HepG2 (cell line): Measurements from ENCODE around the gene ECD. TPM values are rescaled to one million over a fixed set of nuclear protein-coding genes. Genes with fewer than 3 reads are reported as not detected.

Experiments
- AFF4 ChIP-seq: sonication (generic); formaldehyde crosslinking; IDR thresholded peaks from 2 replicates; pipeline ENCODE4 v1.4.0; 2020; ENCODE audit warnings: missing genetic modification reagents
- BHLHE40 ChIP-seq: IDR thresholded peaks from 2 replicates; pipeline ENCODE4 v1.6.1; 2011; ENCODE audit warnings: low read length, improper control_type of control experiment
- ERF ChIP-seq: IDR thresholded peaks from 2 replicates; pipeline ENCODE4 v1.6.1; 2018; ENCODE audit warnings: missing biosample characterization, missing genetic modification reagents
- FOSL2 ChIP-seq: sonication (generic); formaldehyde crosslinking; IDR thresholded peaks from 2 replicates; pipeline ENCODE4 v1.4.0; 2020; ENCODE audit warnings: missing genetic modification reagents
- FOXA3 ChIP-seq: IDR thresholded peaks from 2 replicates; pipeline ENCODE4 v1.6.1; 2016; ENCODE audit warnings: missing genetic modification reagents, missing compliant biosample characterization
- HCFC1 ChIP-seq: fragments of 150-350 bp; IDR thresholded peaks from 2 replicates; pipeline ENCODE4 v1.6.1; 2014; ENCODE audit warnings: low read depth, low read length
- IRF2 ChIP-seq: IDR thresholded peaks from 2 replicates; pipeline ENCODE4 v1.6.1; 2018; ENCODE audit warnings: missing genetic modification reagents, missing compliant biosample characterization
- KDM4B ChIP-seq: sonication (generic); formaldehyde crosslinking; IDR thresholded peaks from 2 replicates; pipeline ENCODE4 v1.4.0; 2020; ENCODE audit warnings: missing genetic modification reagents
- LCORL ChIP-seq, 2 experiments: fragments of 450-650 bp in 1 of 2; sonication (generic) in 1 of 2; formaldehyde crosslinking in 1 of 2; IDR thresholded peaks; 2 replicates each; pipeline versions ENCODE4 v1.5.0 to v1.6.1; 2017 to 2020; ENCODE audit warnings: antibody characterized with exemption in 1 of 2, missing genetic modification reagents in 1 of 2
- MXD3 ChIP-seq: IDR thresholded peaks from 2 replicates; pipeline ENCODE4 v1.6.1; 2016; ENCODE audit warnings: mild to moderate bottlenecking, missing biosample characterization, missing genetic modification reagents
- MZF1 ChIP-seq: sonication (generic); formaldehyde crosslinking; IDR thresholded peaks from 2 replicates; pipeline ENCODE4 v1.8.1; 2023; ENCODE audit warnings: mild to moderate bottlenecking, missing genetic modification reagents, borderline replicate concordance
- NR2F6 ChIP-seq, 2 experiments: IDR thresholded peaks; 2 replicates each; pipeline ENCODE4 v1.6.1; 2016; ENCODE audit warnings: antibody characterized with exemption in 1 of 2, mild to moderate bottlenecking in 1 of 2
- NRL ChIP-seq: sonication (generic); formaldehyde crosslinking; IDR thresholded peaks from 2 replicates; pipeline ENCODE4 v1.5.0; 2020; ENCODE audit warnings: missing genetic modification reagents, mild to moderate bottlenecking, moderate library complexity, borderline replicate concordance
- RXRA ChIP-seq: sonication (generic); formaldehyde crosslinking; IDR thresholded peaks from 2 replicates; pipeline ENCODE4 v1.5.1; 2020; ENCODE audit warnings: missing genetic modification reagents
- SATB2 ChIP-seq: sonication (generic); formaldehyde crosslinking; IDR thresholded peaks from 2 replicates; pipeline ENCODE4 v1.5.0; 2020; ENCODE audit warnings: missing genetic modification reagents
- ZBTB14 ChIP-seq: sonication (generic); formaldehyde crosslinking; IDR thresholded peaks from 2 replicates; pipeline ENCODE4 v1.4.0; 2020; ENCODE audit warnings: missing genetic modification reagents
- ZBTB46 ChIP-seq: sonication (generic); formaldehyde crosslinking; IDR thresholded peaks from 2 replicates; pipeline ENCODE4 v1.4.0; 2020; ENCODE audit warnings: mild to moderate bottlenecking, missing genetic modification reagents, borderline replicate concordance
- ZNF10 ChIP-seq: sonication (generic); formaldehyde crosslinking; IDR thresholded peaks from 2 replicates; pipeline ENCODE4 v1.4.0; 2020; ENCODE audit warnings: mild to moderate bottlenecking, low read depth, missing genetic modification reagents, borderline replicate concordance
- ZNF124 ChIP-seq: sonication (generic); formaldehyde crosslinking; IDR thresholded peaks from 2 replicates; pipeline ENCODE4 v1.4.0; 2020; ENCODE audit warnings: missing genetic modification reagents
- ZNF263 ChIP-seq: sonication (generic); formaldehyde crosslinking; IDR thresholded peaks from 2 replicates; pipeline ENCODE4 v1.4.0; 2020; ENCODE audit warnings: missing genetic modification reagents
- ZNF382 ChIP-seq: sonication (generic); formaldehyde crosslinking; IDR thresholded peaks from 2 replicates; pipeline ENCODE4 v1.5.0; 2020; ENCODE audit warnings: missing genetic modification reagents, mild to moderate bottlenecking, borderline replicate concordance
- ZNF510 ChIP-seq: sonication (generic); formaldehyde crosslinking; IDR thresholded peaks from 2 replicates; pipeline ENCODE4 v1.4.0; 2020; ENCODE audit warnings: low read depth, mild to moderate bottlenecking, missing genetic modification reagents
- ZNF7 ChIP-seq: IDR thresholded peaks from 2 replicates; pipeline ENCODE4 v1.6.1; 2016; ENCODE audit warnings: missing biosample characterization, missing genetic modification reagents
- ZSCAN29 ChIP-seq: sonication (generic); formaldehyde crosslinking; conservative IDR thresholded peaks from 2 replicates; pipeline ENCODE4 v1.4.0; 2020; ENCODE audit warnings: mild to moderate bottlenecking, missing genetic modification reagents
- polyA plus RNA-seq, 8 experiments: library from polyadenylated mRNA; depleted of rRNA in 3 of 8; stranded (reverse) in 7 of 8; unstranded in 1 of 8; fragments of >200 nt; fragmentation: Illumina TruSeq in 4 of 8; extraction: Trizol in 4 of 8; gene quantifications; 2 replicates each; pipeline versions ENCODE4 v1.2.1 to v1.2.3, GENCODE V29; 2011 to 2016; ENCODE audit warnings: low read depth in 4 of 8, missing spikeins in 1 of 8, mixed read lengths in 1 of 8; ENCODE audit not compliant: insufficient read depth in 1 of 8
- total RNA-seq, 5 experiments: library from RNA; depleted of rRNA; stranded (reverse); fragments of >200 nt; fragmentation: Illumina TruSeq; extraction: Trizol; gene quantifications; 2 replicates each; pipeline ENCODE4 v1.2.3, GENCODE V29; 2016; ENCODE audit warnings: low read depth in 1 of 5
- TF ChIP-seq, protein P1 (sequence below): sonication (generic); formaldehyde crosslinking; conservative IDR thresholded peaks from 2 replicates; pipeline ENCODE4 v1.4.0; 2020; ENCODE audit warnings: missing genetic modification reagents

ECD gene
- total and polyA plus RNA-seq, 2 of the 13 experiments (the other 11 are each of a cell fraction or from before 2014, with no cell fraction given), result 21.5 to 27.6 TPM

DNA sequence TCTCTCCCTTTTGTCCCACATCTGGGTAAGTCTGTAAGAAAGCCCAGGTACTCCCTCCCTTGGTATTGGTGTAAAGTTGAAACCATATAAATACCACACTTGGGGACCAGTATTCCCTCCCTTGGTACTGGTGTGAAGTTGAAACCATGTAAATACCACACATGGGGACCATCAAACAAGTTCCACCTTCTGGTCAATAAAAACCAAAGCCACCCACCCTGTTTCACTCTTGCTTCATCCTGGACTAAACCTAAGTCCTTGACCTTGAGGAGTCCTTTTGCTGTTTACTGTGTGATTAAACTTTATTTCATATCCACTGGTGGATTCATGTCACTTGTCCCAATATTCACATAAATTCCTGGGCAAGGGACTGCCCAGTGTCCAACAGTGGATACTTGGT lies 79.5 kb downstream of the ECD start (continued):
- no peak for TF ChIP-seq ZBTB14 (CRISPR knock-in tag)
- no peak; the same call in 1 of the 2 replicates for TF ChIP-seq LCORL (IDR thresholded peaks at IDR 0.05)
- TF ChIP-seq LCORL (CRISPR knock-in tag; IDR thresholded peaks at IDR 0.05), result peak; percentile 65; the same call in 1 of the 2 replicates
- TF ChIP-seq ZNF263 (CRISPR knock-in tag), result no peak
- TF ChIP-seq BHLHE40, result no peak
- TF ChIP-seq HCFC1, result no peak
- no peak for TF ChIP-seq KDM4B (CRISPR knock-in tag)
- no peak for TF ChIP-seq ZNF124 (CRISPR knock-in tag)
- TF ChIP-seq MXD3 (CRISPR knock-in tag), result no peak
- no peak for TF ChIP-seq ZNF7 (CRISPR knock-in tag)
- no peak for TF ChIP-seq NRL
- peak; percentile 67 for TF ChIP-seq NR2F6 (IDR thresholded peaks at IDR 0.05)
- peak; percentile 59 for TF ChIP-seq NR2F6 (CRISPR knock-in tag; IDR thresholded peaks at IDR 0.05)
- TF ChIP-seq ZBTB46 (CRISPR knock-in tag), result no peak
- TF ChIP-seq ERF (CRISPR knock-in tag), result peak; percentile 45; the same call in 1 of the 2 replicates
- no peak for TF ChIP-seq ZSCAN29 (CRISPR knock-in tag)
- TF ChIP-seq ZNF10 (CRISPR knock-in tag), result no peak
- TF ChIP-seq AFF4 (CRISPR knock-in tag), result no peak
- TF ChIP-seq FOXA3 (CRISPR knock-in tag), result peak; percentile 91
- 0 out of 2 replicates have a peak, but pooled peaks have one; percentile 13 for TF ChIP-seq FOSL2 (CRISPR knock-in tag)
- TF ChIP-seq MZF1 (CRISPR knock-in tag), result no peak
- TF ChIP-seq ZNF382 (CRISPR knock-in tag), result no peak
- TF ChIP-seq, protein P1, sequence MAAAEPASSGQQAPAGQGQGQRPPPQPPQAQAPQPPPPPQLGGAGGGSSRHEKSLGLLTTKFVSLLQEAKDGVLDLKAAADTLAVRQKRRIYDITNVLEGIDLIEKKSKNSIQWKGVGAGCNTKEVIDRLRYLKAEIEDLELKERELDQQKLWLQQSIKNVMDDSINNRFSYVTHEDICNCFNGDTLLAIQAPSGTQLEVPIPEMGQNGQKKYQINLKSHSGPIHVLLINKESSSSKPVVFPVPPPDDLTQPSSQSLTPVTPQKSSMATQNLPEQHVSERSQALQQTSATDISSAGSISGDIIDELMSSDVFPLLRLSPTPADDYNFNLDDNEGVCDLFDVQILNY, result no peak
- TF ChIP-seq RXRA, result no peak; the same call in 1 of the 2 replicates
- TF ChIP-seq SATB2 (CRISPR knock-in tag), result no peak
- no peak for TF ChIP-seq ZNF510
- TF ChIP-seq IRF2 (CRISPR knock-in tag), result peak; percentile 35; the same call in 1 of the 2 replicates
